PC-3 (cell line): ENCODE data around the gene C1orf198. TPM values are rescaled to one million over a fixed set of nuclear protein-coding genes. Genes with fewer than 3 reads are reported as not detected.
A peak's percentile ranks its signal among the peaks of the same experiment; 100 is the strongest.

Source experiments
- ATAC-seq: fragments of 200-7000 bp; cut with Tn5 transposase; 2 replicates; pipeline ENCODE4 v1.9.1; 2020; ENCODE audit warnings: mild to moderate bottlenecking, moderate library complexity
- BruUV-seq: library from RNA; stranded (reverse); fragments of 400-500 nt; replicated peaks from 2 replicates; lab custom pipeline; 2021; lab: Mats Ljungman, UMichigan
- CTCF ChIA-PET: fragments of 300-600 bp; sonication (Branson Sonifier 250); formaldehyde crosslinking; loops from one replicate; lab custom pipeline; 2022; ENCODE audit warnings: antibody characterized with exemption; lab: Charles Lee
- POLR2A ChIA-PET: fragments of 300-600 bp; sonication (Branson Sonifier 250); formaldehyde crosslinking; loops from one replicate; lab custom pipeline; 2022; ENCODE audit warnings: antibody characterized with exemption; ENCODE audit not compliant: unreplicated experiment; lab: Charles Lee
- DNase-seq: peaks from one replicate; pipeline ENCODE4 v3.0.0-alpha.2; 2015
- H2AFZ ChIP-seq: fragments of 300-600 bp; sonication (generic); 2 replicates; pipeline ENCODE4 v1.6.0; 2016; ENCODE audit warnings: antibody characterized with exemption, low read length
- H3F3A ChIP-seq: fragments of 300-600 bp; sonication (generic); one replicate; pipeline ENCODE4 v1.6.0; 2017; ENCODE audit warnings: antibody characterized with exemption, low read length, control low read depth, mild to moderate bottlenecking; ENCODE audit not compliant: unreplicated experiment
- H3K27ac ChIP-seq: fragments of 300-600 bp; sonication (generic); 2 replicates; pipeline ENCODE4 v1.5.1; 2016; ENCODE audit warnings: mild to moderate bottlenecking, low read length
- H3K27me3 ChIP-seq: fragments of 300-600 bp; sonication (generic); 2 replicates; pipeline ENCODE4 v1.6.1; 2016; ENCODE audit warnings: low read length, mixed read lengths
- H3K36me3 ChIP-seq: fragments of 300-600 bp; sonication (generic); 2 replicates; pipeline ENCODE4 v1.6.1; 2016; ENCODE audit warnings: low read depth, mixed run types, low read length, mixed read lengths
- H3K4me1 ChIP-seq: fragments of 300-600 bp; sonication (generic); 2 replicates; pipeline ENCODE4 v1.5.1; 2016; ENCODE audit warnings: low read length; ENCODE audit not compliant: insufficient read depth
- H3K4me2 ChIP-seq: fragments of 300-600 bp; sonication (generic); 2 replicates; pipeline ENCODE4 v1.6.0; 2016; ENCODE audit warnings: low read length
- H3K4me3 ChIP-seq: fragments of 300-600 bp; sonication (generic); 2 replicates; pipeline ENCODE4 v1.5.1; 2016; ENCODE audit warnings: mild to moderate bottlenecking, low read length, mixed read lengths
- H3K79me2 ChIP-seq: fragments of 300-600 bp; sonication (generic); 2 replicates; pipeline ENCODE4 v1.6.1; 2017; ENCODE audit warnings: low read length, mixed read lengths
- H3K9ac ChIP-seq: fragments of 300-600 bp; sonication (generic); 2 replicates; pipeline ENCODE4 v1.6.0; 2016; ENCODE audit warnings: mild to moderate bottlenecking, low read length
- H3K9me2 ChIP-seq: fragments of 300-600 bp; sonication (generic); replicated peaks from 2 replicates; pipeline ENCODE4 v1.6.1; 2016; ENCODE audit warnings: mixed run types, low read length, mixed read lengths
- H3K9me3 ChIP-seq: fragments of 300-600 bp; sonication (generic); 2 replicates; pipeline ENCODE4 v1.6.1; 2016; ENCODE audit warnings: low read length, mixed read lengths
- H4K20me1 ChIP-seq: fragments of 300-600 bp; sonication (generic); 2 replicates; pipeline ENCODE4 v1.6.1; 2016; ENCODE audit warnings: low read length, mixed read lengths
- EZH2 ChIP-seq: fragments of 300-600 bp; sonication (generic); IDR thresholded peaks from one replicate; pipeline ENCODE4 v1.6.1; 2017; ENCODE audit warnings: antibody characterized with exemption, mild to moderate bottlenecking, low read length; ENCODE audit not compliant: unreplicated experiment
- EZH2phosphoT487 ChIP-seq: fragments of 300-600 bp; sonication (generic); IDR thresholded peaks from 2 replicates; pipeline ENCODE4 v1.6.1; 2018; ENCODE audit warnings: mild to moderate bottlenecking, antibody characterized with exemption, low read length, borderline replicate concordance
- intact Hi-C: fragments of 100-400 bp; cut with micrococcal nuclease; formaldehyde crosslinking; loops from 2 replicates; pipeline ENCODE4 v1.9.0; 2023
- total RNA-seq: library from RNA; depleted of rRNA; stranded (reverse); fragments of >200 nt; gene quantifications from 2 replicates; pipeline ENCODE4 v1.2.3, GENCODE V29; 2014
- TF ChIP-seq, protein P1 (sequence below): fragments of 300-600 bp; sonication (generic); conservative IDR thresholded peaks from 2 replicates; pipeline ENCODE4 v1.5.1; 2017; ENCODE audit warnings: antibody characterized with exemption, low read depth, mild to moderate bottlenecking, low read length

C1orf198 gene
- total RNA-seq, 1 experiment from 2014 or later = 24.8 TPM

DNA sequence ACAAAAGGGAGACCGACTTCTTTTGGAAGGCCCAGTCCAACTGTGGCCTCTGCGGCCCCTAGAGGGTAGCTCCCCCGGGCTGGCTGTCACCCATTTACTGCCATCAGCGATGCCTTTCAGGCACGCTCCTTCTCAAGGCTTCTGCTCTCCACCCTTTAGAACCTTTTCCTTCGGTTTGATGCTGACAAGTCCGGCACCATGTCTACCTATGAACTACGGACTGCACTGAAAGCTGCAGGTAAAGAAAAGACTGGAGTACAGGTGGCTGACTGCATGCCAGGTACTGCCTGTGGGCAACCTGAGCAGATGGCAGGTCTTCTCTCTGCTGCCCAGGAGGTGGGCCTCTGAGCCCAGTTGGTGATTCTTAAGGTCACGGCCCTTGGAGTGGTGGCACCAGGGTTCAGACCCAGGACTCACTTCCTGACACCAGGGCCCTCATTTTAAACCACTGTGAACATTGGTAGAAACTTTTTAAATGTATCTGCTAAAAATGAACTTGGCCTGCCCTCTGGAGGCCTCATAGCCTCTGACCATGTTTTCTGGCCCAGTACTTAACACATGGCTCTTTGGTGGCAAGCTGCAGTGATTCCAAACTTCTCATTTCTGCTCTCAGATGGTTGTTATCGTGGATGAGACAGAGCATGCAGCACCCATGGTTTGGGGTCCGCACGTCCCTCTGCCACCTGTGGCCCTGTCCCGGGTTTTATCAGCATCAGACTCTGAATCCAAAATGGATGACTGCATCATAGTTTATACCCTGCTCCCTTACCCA, 75.4 kb downstream of the C1orf198 start:
- Histone ChIP-seq H3K27me3 (peaks cover 22% of the 10 kb centered on the region), H3F3A (no peaks in the 10 kb centered on the region), H3K4me1 (no peaks in the 10 kb centered on the region), H3K4me2 (no peak overlapping the region), H3K4me3 (no peak overlapping the region), H3K9ac (no peak overlapping the region), H3K9me3 (no peaks in the 10 kb centered on the region), H4K20me1 (no peaks in the 10 kb centered on the region), H3K36me3 (no peaks in the 10 kb centered on the region), H2AFZ (no peak overlapping the region), H3K27ac (no peak overlapping the region), H3K79me2 (no peaks in the 10 kb centered on the region), H3K9me2 (no peaks in the 10 kb centered on the region)
- no TSS peak for BruUV-seq
- CTCF ChIA-PET = no interaction called here
- DNase-seq (peak; percentile 50), ATAC-seq (peak; percentile 31; the same call in 1 of the 2 replicates)
- TF ChIP-seq EZH2 (no peak), EZH2phosphoT487 (no peak)
- TF ChIP-seq, protein P1, sequence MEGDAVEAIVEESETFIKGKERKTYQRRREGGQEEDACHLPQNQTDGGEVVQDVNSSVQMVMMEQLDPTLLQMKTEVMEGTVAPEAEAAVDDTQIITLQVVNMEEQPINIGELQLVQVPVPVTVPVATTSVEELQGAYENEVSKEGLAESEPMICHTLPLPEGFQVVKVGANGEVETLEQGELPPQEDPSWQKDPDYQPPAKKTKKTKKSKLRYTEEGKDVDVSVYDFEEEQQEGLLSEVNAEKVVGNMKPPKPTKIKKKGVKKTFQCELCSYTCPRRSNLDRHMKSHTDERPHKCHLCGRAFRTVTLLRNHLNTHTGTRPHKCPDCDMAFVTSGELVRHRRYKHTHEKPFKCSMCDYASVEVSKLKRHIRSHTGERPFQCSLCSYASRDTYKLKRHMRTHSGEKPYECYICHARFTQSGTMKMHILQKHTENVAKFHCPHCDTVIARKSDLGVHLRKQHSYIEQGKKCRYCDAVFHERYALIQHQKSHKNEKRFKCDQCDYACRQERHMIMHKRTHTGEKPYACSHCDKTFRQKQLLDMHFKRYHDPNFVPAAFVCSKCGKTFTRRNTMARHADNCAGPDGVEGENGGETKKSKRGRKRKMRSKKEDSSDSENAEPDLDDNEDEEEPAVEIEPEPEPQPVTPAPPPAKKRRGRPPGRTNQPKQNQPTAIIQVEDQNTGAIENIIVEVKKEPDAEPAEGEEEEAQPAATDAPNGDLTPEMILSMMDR = peak; percentile 67
- POLR2A ChIA-PET = no interaction called here
- intact Hi-C loops = loop anchor here (1.0 to 10.0 kb wide), 2 partner anchors 161 to 292 kb away; no protein-coding TSS in a partner anchor

DNA sequence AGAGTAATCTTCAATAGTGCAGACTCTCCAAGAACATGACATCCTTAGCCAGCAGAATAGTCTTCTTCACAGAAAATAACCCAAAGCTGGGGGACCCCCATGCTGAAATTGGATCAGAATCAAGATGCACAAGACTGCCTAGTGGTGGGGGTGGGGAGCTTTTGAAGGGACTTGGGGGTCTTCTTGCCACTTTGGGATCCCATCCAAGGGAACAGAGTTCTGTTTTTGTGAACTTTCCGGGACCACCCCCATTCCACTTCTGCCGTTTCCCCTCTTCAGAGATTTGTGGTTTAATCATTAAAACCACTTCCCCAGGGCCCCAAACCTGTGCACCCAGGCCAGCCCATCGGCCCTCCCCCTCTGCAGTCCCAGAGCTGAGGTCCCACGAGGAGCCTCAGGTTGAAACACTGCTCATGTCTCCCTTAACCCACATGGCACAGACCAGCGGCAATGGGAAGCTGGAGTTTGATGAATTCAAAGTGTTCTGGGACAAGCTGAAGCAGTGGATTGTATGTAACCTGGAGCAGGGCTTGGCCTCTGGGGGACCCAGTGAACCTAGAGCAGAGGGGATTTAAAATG, 76.2 kb downstream of the C1orf198 start:
- Histone ChIP-seq H3K9me2 (no peaks in the 10 kb centered on the region), H3K79me2 (no peaks in the 10 kb centered on the region), H2AFZ (no peak overlapping the region), H3K4me1 (no peaks in the 10 kb centered on the region), H3K36me3 (no peaks in the 10 kb centered on the region), H3K9ac (no peak overlapping the region), H3K27ac (no peak overlapping the region), H3K9me3 (no peaks in the 10 kb centered on the region), H3K4me3 (no peak overlapping the region), H3K27me3 (peaks cover 22% of the 10 kb centered on the region), H3F3A (no peaks in the 10 kb centered on the region), H4K20me1 (no peaks in the 10 kb centered on the region), H3K4me2 (no peak overlapping the region)
- POLR2A ChIA-PET = no interaction called here
- BruUV-seq = no TSS peak
- TF ChIP-seq EZH2phosphoT487 (no peak), EZH2 (no peak)
- TF ChIP-seq, protein P1 = no peak
- ATAC-seq = no peak
- no peak for DNase-seq
- intact Hi-C loops = loop anchor here (10.0 kb wide), 1 partner anchor 293 kb away; no protein-coding TSS in a partner anchor
- CTCF ChIA-PET = no interaction called here

DNA sequence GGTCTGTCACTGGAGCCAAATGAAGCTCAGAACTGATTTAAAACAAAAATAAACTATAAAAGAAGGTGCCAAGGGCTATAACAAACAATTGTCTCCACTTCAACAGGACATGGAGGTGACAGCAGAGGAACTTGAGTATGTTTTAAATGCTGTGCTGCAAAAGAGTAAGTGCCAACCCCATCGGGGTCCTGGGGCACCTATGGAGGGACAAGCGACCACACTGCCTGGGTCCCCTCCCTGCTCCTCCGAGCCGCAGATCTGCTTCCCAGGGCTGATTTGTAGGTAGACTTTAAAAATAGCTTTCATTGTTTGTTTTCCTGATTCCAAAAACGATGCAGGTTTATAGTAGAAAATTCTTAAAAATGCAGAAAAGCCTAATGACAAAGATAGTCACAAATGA, 78.3 kb downstream of the C1orf198 start:
- Histone ChIP-seq H3K4me3 (no peak overlapping the region), H3K9me2 (no peaks in the 10 kb centered on the region), H2AFZ (no peak overlapping the region), H3K27me3 (peaks cover 28% of the 10 kb centered on the region), H3K27ac (no peak overlapping the region), H3K36me3 (no peaks in the 10 kb centered on the region), H3K9ac (no peak overlapping the region), H3K4me1 (no peaks in the 10 kb centered on the region), H3K9me3 (no peaks in the 10 kb centered on the region), H3F3A (no peaks in the 10 kb centered on the region), H3K79me2 (no peaks in the 10 kb centered on the region), H4K20me1 (no peaks in the 10 kb centered on the region), H3K4me2 (no peak overlapping the region)
- DNase-seq = no peak
- POLR2A ChIA-PET = no interaction called here
- BruUV-seq = no TSS peak
- no peak for TF ChIP-seq EZH2
- TF ChIP-seq, protein P1 = no peak
- no peak for TF ChIP-seq EZH2phosphoT487
- intact Hi-C loops = loop anchor here (10.0 kb wide), 1 partner anchor 295 kb away; no protein-coding TSS in a partner anchor
- CTCF ChIA-PET = interaction anchor here (1.0 kb wide), 1 partner anchor 163 kb away, joined by 3 read pairs; no protein-coding TSS in a partner anchor
- no peak for ATAC-seq
